ENCODE measurements around the gene GCGR.

GCGR gene

GRCh38 chr17:81802856-81803643, 900 bp upstream of the GCGR start:
- Histone ChIP-seq H3K27ac (ENCODE audit: extremely low read depth, low read depth, low read length) (no peak overlapping the region), H3K4me1 (ENCODE audit: control insufficient read depth, insufficient read depth, low read length) (peaks cover 2% of the 10 kb centered on the region; the same call in 1 of the 2 replicates), H3K9me3 (ENCODE audit: control insufficient read depth, insufficient read depth, low read depth, low read length) (no peaks in the 10 kb centered on the region), H3K4me3 (ENCODE audit: low read depth, low read length) (no peak overlapping the region), H3K36me3 (ENCODE audit: control insufficient read depth in 2 of 2, insufficient read depth in 1 of 2, low read length in 2 of 2) (no peaks in the 10 kb centered on the region)
- CTCF ChIA-PET, result interaction anchor here (0.7 kb wide), 1 partner anchor 19 kb away, joined by 4 read pairs; no protein-coding TSS in a partner anchor
- POLR2A ChIA-PET, result no interaction called here
- TF ChIP-seq FEZF1 (tag by site-specific recombination; IDR thresholded peaks at IDR 0.05) (no peak), ZNF248 (tag by site-specific recombination; IDR thresholded peaks at IDR 0.05) (no peak), ZSCAN16 (tag by site-specific recombination; IDR thresholded peaks at IDR 0.05) (no peak), ZNF423 (tag by site-specific recombination; IDR thresholded peaks at IDR 0.05) (0 out of 2 replicates have a peak, but pooled peaks have one; percentile 31), ZBTB10 (tag by site-specific recombination; IDR thresholded peaks at IDR 0.05) (0 out of 2 replicates have a peak, but pooled peaks have one; percentile 15), ZNF398 (tag by site-specific recombination; IDR thresholded peaks at IDR 0.05) (peak; percentile 55; the same call in 1 of the 2 replicates), ZBTB7A (tag by site-specific recombination; IDR thresholded peaks at IDR 0.05; ENCODE audit: low read depth) (no peak), ZNF664 (tag by site-specific recombination; IDR thresholded peaks at IDR 0.05) (no peak), ZNF366 (tag by site-specific recombination; conservative IDR thresholded peaks at IDR 0.05) (0 out of 2 replicates have a peak, but pooled peaks have one; percentile 17), ZNF292 (tag by site-specific recombination; IDR thresholded peaks at IDR 0.05; ENCODE audit: borderline replicate concordance, low read depth) (no peak), ZNF280D (tag by site-specific recombination; IDR thresholded peaks at IDR 0.05) (no peak), ZNF518A (tag by site-specific recombination; conservative IDR thresholded peaks at IDR 0.05; ENCODE audit: low read depth) (no peak)
